HG03039 (cell line): Measurements from ENCODE around the gene GCNT2.
"Not testable (repeated sequence)": the region's sequence is repeated elsewhere in the genome, so short reads cannot be mapped to it uniquely, and the experiment has no call there.

Experiments used
- ATAC-seq: cut with Tn5 transposase; IDR thresholded peaks from one replicate; pipeline ENCODE4 v1.9.1; 2021; ENCODE audit warnings: mild to moderate bottlenecking, moderate library complexity; ENCODE audit not compliant: unreplicated experiment

Gene GCNT2

DNA sequence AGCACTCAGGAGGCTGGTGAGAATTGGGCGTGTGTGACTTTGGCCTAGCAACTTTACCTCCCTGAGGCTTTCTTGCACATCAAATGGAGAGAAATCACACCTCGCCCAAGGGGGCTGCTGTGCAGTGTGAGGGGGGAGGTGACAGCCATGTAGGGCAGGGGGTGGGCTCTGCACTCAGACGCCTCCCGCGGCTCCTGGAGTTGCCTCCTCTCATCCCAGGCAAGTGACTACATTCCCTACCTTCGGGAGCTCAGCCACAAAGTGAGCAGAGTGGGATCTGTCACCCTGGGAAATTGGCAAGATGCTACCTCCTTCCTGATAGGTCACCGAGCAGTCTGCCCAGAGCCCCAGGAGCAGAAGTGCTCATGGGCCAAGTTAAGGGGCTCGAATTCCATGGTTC lies 56.0 kb downstream of the GCNT2 start:
- no peak for ATAC-seq

DNA sequence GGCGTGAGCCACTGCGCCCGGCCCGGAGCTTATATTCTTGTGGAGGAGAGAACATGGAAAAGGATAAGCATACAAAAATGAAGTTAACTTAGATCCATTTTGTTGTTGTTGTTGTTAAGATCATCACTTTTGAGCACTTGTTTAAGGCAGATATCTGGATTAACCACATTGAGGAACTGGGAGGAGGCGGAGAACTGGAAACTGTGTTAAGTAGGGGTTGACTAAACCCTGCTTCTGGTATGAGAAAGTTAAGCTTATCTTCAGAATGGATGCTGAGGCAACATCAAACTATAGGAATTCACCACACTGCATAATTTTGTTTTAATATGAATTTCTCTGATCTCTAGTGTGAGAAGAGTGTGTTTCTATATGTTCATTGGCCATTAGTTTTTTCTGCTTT lies 57.6 kb downstream of the GCNT2 start:
- no peak for ATAC-seq

DNA sequence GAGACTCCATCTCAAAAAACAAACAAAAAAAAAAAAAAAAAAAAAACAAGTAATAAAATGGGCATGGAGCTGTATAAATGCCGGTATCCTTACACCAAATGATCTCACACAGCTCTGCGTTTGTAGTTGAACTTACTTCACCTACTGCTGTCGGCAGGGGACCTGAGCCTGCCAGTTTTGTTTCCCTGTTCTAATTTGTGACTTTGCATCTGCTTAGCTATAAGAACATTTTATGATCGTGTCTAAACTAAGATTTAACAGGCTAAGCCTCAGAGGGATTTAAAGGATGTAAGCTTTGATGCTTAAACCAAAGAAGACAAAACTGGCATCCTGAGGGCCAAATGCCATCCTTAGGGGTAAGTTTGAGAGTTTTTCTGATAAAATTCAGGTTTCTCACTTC lies 58.7 kb downstream of the GCNT2 start:
- ATAC-seq: no peak

DNA sequence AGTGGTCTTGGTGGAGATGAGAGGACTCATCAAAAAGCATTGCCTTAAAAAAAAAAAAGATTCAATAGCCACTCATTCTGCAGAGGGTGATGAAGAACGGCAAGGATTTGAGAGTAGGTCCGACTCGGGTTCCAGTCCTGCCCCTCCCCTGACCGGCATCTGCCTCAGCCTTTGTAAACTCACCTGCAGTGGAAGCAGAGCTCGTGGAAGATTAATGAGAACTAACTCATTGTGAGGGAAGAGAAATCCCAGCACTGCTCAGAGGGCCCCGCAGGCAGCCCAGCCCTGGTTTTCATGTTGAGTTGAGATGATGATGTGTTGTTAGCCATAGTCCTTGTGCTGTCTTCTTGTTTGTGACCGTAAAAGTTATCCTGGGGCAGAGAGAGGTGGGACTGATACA lies 59.4 kb downstream of the GCNT2 start:
- no peak for ATAC-seq

DNA sequence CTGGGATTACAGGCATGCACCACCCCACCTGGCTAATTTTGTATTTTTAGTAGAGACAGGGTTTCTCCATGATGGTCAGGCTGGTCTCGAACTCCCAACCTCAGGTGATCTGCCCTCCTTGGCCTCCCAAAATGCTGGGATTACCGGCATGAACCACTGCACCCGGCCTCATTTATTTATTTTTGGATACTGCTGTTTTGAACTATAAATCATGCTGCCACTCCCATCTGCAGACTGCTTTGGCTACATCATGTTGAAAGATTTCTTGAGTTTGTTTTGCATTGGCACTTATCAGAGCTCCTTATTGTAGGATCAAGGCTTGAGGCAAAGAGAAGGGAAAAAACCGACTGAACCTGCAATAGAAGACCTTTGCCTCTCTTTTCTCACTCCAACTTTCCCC lies 60.3 kb downstream of the GCNT2 start:
- ATAC-seq: not testable (repeated sequence)

DNA sequence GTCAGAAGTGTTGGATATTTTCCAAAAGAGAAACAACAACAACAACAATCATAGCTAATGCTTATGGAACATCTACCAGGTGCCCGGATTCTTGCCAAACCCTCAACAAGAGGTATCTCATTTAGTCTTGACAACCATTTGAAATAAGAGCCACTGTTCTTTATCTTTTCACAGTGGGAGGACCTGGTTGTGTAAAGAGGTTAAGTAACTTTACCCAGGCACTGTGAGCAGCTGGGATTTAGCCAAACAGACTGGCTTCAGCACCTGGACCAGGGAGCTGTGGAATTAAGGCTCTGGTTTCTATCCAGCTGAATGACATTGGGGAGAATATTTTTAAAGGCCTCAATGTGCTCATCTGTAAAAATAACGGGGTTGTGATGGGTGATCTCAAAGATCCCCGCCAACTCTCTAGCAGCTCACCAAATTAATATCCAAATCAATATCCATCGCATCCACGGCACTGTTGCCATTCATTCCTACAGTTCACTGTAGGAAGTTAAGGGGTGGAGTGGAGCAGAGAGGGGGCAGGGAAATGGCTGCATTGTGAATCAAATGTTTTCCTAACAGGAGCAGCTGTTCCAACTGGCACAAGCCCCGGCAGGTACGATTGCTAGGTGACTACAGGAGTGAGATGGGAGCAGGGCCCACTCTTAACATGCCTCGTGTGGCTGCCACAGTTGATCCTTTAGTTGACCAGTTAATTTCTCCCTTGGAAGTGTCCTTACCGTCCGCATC lies 61.8 kb downstream of the GCNT2 start:
- no peak for ATAC-seq

DNA sequence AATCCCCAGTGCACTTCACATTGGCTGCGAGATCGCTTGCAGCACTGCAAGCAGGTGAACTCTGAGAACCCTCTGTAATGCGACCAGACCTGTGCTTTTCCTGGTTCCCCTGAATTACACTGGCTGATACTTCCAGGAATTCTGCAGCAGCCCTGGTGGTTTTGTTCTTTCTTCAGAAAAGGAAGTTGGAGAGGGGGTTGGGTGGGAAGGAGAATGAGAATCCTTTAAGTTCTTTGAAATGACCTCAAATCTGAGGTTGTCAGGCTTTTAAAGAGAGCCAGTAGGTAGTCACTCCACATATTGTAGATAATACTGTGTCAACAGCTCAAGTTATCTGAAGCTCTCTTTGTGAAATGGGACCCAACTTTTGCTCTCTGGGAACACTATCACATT lies 62.4 kb downstream of the GCNT2 start:
- no peak for ATAC-seq

DNA sequence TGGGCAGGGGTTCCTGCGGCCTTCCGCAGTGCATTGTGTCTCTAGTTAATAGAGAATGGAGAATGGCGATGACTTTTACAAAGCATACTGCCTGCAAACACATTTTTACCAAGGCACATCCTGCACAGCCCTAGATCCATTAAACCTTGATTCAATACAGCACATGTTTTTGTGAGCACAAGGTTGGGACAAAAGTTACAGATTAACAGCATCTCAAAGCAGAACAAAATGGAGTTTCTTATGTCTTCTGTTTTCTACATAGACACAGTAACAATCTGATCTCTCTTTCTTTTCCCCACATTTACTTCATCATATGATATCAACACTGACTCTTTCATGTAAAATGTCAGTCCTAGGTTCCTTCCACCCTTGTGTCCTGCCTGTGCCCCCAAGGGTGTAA lies 63.5 kb downstream of the GCNT2 start:
- no peak for ATAC-seq

DNA sequence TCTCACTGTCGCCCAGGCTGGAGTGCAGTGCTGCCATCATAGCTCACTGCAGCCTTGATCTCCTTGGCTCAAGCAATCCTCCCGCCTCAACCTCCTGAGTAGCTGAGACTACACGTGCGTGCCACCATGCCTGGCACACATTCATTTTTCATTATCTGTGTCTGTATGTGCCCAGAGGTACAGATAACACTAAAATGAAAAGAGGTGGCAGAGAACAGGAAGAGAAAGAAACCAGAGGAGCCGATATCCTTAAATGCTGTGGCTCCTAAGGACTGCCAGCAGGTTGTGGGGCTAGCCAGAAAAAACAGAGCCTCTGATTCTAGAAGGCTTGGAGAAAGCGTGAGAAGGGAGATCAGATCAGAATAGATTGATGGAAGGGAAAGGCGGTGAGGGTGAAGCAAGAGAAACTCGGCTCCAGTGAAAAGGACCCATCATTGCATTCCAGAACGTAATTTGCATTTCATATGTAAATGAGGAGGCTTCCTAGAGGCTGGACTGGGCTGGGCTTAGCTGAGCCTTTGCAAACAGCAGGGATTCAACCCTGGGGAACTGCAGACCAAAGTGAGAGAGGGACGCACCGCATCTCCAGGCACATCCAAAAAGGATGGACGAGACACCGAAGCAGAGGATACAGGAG lies 64.2 kb downstream of the GCNT2 start:
- ATAC-seq: no peak

DNA sequence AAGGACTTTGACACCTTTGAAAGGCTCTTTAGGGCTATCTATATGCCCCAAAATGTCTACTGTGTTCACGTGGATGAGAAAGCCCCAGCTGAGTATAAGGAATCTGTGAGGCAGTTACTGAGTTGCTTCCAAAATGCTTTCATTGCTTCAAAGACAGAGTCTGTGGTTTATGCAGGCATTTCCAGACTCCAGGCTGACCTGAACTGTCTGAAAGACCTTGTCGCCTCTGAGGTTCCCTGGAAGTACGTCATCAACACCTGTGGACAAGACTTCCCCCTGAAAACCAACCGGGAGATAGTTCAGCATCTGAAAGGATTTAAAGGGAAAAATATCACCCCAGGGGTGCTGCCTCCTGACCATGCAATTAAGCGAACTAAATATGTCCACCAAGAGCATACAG lies 65.2 kb downstream of the GCNT2 start:
- ATAC-seq: no peak

DNA sequence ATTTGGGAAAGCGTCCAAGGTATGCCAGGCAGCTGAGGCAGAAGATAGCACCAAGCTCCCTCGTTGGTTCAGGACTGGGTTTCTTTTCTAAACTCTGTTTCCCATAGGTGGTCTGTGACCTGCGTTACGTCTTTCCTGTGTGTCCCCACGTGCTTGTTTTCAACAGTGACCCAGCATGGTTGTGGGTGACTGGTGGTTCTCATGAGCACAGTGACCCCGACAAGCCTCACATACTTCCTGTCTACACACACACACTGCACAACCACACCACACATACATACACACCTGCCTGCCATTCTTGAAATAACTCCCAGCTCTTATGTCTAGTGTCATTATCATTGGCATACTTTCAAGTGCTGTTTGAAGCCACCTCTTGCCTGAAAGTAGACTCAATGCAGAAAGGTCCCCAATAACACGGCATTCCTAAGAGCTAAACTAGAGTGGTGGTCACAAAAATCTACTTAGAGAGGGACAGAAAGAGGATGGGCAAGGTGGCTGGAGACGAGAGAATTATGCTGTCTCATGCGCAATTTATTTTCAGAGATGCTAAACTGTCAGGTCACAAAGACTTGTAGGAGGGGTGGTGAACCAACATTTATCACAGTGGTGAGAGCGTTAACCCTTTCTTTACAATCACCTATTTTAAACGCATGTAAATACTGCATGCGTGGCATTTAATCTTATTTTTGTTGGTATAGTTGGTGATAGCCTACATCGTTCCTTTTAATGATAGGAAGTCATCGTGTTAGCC lies 66.7 kb downstream of the GCNT2 start:
- no peak for ATAC-seq

DNA sequence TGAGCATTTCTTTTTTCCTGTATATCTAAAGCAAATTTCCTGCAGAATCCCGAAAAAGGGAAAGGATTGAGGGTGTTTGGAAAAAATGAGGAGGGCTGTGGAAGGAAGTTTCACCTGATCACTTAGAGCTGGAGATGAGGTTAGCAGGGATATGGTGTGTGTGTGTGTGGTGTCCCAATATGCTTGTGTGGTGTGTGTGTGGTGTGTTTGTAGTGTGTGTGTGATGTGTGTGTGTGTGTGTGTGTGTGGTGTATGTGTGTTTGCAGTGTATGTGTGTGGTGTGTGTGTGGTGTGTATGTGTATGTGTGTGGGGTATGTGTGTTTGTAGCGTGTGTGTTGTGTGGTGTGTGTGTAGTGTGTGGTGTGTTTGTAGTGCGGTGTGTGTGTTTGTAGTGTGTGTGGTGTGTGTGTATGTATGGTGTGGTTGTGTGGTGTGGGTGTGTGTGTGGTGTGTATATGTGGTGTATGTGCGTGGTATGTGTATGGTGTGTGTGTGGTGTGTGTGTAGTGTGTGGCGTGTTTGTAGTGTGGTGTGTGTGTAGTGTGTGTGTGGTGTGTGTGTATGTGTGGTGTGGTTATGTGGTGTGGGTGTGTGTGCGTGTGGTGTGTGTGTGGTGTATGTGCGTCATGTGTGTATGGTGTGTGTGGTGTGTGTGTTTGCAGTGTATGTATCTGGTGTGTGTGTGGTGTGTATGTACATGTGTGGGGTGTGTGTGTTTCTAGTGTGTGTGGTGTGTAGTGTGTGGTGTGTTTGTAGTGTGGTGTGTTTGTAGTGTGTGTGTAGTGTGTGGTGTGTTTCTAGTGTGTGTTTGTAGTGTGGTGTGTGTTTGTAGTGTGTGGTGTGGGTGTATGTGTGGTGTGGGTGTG lies 67.6 kb downstream of the GCNT2 start:
- ATAC-seq: no peak

DNA sequence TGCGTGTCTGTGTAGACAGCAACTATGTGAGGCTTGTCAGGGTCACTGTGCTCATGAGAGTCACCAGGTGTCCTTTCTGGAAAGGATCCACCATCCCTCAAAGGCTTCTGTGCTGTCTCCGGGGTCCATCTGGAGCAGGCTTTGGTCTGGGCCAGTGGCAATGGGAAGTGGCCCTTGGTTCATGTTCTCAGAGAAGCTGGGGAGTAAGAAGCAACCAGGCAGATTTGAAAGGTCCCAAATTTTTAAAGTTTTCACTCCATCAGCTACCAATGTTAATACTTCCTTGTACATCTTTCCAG lies 68.2 kb downstream of the GCNT2 start:
- ATAC-seq: no peak

DNA sequence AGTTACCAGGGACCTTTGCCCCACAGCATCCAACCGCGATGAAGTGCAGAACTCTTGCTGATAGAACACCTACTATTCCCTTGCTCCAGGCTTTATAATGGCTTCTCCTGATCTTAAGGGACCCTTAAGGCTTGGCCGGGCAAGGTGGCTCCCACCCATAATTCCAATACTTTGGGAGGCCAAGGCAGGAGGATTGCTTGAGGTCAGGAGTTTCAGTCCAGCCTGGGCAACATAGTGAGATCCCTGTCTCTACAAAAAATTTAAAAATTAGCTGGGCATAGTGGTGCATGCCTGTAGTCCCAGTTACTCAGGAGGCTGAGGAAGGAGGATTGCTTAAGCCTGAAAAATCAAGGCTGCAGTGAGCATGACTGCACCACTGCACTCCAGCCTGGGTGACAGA lies 68.8 kb downstream of the GCNT2 start:
- ATAC-seq: no peak

DNA sequence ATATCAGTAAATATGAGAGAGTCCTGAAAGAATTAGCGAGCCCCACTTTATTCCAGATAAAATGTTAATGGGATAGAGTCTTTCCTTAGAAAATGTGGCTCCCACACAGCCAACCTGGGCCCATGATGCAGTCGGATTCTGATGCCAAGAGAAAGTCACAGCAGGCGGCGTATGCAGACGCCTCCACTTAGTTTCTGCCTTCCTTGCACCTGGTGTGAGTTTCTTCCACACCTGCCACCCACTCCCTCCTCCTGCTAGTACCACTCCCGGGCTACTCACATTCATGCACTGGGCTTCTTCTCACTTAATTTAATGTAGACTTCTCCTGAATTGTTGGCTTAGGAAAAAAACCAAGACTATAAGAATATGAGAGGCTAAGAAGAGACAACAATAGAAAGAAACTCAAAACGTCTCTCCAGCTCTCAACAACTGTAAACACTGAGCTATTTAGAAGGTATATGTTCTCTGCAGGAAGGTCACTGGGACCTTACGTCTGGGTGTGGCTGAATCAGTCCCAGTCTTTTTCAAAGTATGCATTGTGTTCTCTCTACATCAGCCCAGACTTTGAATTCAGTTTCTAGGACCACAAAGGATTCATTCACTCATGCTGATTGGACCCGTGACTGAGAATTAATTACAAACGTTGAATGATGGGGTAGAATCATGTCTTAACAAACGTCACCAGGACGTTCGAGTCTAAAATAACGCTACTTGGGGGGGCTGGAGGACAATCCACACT lies 70.4 kb downstream of the GCNT2 start:
- no peak for ATAC-seq

DNA sequence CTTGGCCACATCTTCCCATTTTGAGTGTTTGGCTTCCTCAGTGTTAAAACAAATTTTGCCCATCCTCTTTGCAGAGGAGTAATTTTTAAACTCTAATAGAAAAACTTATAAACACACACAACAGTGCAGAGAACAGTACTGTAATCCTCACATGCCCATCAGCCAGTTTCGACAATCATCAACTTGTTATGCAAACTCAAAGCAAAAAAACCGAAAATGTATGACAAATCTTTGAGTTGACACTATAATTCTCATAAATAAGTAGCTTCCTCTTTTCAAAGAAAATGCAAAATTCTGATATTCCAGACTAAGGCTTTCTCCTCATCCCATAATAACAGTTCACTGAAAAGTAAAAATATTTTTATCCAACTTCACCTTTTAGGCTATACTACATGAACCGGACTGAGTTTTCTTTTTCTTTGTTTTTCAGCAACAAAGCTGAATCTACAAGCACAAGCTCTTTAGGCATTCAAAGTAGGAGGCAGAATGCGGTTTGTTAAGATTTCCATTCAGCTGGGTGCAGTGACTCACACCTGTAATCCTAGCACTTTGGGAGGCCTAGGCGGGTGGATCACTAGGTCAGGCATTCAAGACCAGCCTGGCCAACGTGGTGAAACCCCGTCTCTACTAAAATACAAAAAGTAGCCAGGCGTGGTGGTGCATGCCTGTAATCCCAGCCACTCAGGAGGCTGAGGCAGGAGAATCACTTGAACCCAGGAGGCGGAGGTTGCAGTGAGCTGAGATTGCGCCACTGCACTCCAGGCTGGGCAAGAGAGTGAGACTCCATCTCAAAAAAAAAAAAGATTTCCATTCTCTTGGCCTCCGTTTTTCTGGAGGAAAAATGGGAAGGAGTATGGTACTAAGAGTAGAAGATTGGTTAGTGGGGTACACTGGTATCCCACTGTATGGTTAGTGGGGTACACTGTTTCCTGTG lies 74.8 kb downstream of the GCNT2 start:
- ATAC-seq: no peak

DNA sequence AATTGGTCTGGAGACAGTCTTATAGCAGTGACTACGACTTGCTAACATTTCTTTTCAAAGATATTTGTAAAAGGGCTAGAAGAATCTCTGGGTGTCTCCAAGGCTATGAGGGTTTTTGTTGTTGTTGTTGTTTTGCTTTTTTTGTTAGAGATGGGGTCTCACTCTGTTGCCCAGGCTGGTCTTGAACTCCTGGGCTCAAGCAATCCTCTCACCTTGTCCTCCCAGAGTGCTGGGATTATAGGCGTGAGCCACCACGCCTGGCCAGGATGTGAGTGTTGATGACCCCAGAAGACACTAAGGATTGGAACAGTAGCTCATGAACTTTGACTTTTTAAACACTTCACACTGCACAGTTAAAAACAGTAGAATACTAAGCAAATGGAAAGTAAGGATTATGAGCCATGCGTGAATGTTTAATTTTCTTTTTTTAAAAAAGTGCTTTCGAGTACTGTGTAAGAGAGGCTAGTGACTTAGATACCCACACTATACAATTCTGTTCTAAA lies 76.4 kb downstream of the GCNT2 start:
- ATAC-seq: no peak

DNA sequence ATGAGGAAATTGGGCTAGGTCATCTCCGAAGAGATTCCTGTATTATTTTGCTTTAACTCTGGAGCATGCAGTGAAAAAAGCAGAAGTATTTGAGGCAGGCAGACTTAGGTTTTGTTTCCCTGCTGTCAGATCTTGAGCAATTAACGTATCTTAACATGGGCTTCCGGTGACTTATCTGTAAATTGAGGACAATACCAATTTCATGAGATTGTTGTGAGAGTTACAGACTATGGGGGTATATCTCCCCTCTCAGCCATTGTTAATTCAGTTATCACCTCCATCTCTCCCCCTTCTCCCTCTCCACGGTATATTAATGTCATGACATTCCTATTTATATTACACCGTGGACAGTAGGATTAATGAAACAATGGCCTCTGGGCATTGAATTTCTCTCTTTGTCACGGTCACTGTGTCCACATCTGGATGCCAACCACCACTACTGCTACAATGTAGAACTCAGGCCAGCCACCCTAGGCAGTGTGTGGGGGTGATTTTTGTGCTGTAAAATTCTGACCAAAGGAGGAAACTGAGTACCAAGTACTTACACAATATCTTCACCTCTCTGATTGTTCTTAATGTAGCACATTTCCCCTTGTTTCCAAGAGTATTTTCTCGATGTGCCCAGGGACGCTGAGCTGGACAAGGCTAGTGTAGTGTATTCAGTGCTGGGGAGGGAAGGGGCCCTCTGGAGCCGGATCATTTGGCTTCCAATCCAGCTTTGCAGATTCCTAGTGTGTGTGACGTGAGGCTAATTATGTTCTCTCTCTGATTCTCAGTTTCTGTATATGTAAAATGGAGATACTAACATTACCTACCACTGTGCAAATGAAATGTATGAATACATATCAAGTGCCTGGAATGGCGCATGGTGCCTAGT lies 77.2 kb downstream of the GCNT2 start:
- no peak for ATAC-seq

DNA sequence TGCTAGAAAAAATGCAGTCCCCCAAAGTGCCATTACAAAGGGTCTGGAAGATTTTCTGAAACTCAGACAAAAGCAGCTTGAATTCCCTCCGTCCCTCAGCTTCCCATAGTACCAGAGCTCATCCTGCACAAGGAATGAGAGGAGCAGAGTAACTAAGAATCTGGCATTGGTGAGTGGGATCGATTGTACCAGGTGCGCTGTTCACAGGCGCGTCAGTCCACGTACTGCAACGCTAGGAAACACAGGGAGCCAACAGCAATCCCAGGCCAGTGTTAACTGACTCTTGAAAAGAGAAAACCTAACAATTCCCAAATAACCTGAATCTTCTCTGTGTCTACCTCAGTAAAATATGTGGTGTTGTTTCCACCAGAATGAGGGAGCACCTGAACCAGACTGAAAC lies 77.9 kb downstream of the GCNT2 start:
- no peak for ATAC-seq
